Mucosa of descending colon (tissue), 3 donors: ENCODE measurements around the gene MTMR3. TPM values are rescaled to one million over a fixed set of nuclear protein-coding genes. Genes with fewer than 3 reads are reported as not detected.

Source experiments
- ATAC-seq: fragments of 200-7000 bp; cut with Tn5 transposase; one replicate; pipeline ENCODE4 v1.9.1; 2020; ENCODE audit warnings: mild to moderate bottlenecking, moderate library complexity
- DNase-seq, 3 donors: peaks; one replicate each; pipeline ENCODE4 v3.0.0-alpha.2; 2020
- H3K36me3 ChIP-seq: fragments of 200-600 bp; one replicate; pipeline ENCODE4 v1.8.0; 2021; ENCODE audit warnings: low read depth, mild to moderate bottlenecking
- H3K4me1 ChIP-seq: fragments of 200-600 bp; one replicate; pipeline ENCODE4 v1.8.0; 2021; ENCODE audit warnings: low read depth, mild to moderate bottlenecking
- H3K4me3 ChIP-seq: fragments of 200-600 bp; one replicate; pipeline ENCODE4 v1.8.0; 2021; ENCODE audit warnings: mild to moderate bottlenecking
- H3K9me3 ChIP-seq: fragments of 200-600 bp; one replicate; pipeline ENCODE4 v1.8.0; 2021; ENCODE audit warnings: mild to moderate bottlenecking
- CTCF ChIP-seq: fragments of 200-600 bp; IDR thresholded peaks from one replicate; pipeline ENCODE4 v1.8.0; 2022; ENCODE audit warnings: antibody characterized with exemption, mild to moderate bottlenecking
- intact Hi-C, 2 donors: fragments of 100-400 bp; cut with DNase I in 1 of 2; cut with micrococcal nuclease in 1 of 2; formaldehyde crosslinking; loops; one replicate each; pipeline versions ENCODE4 v1.11.0 to v1.11.1; 2022; cut with DNase I, micrococcal nuclease
- total RNA-seq, 3 donors: library from RNA; stranded (reverse); fragmentation: NEBNext Ultra II Directional in 2 of 3; extraction: Animal tissue kit (Norgen Biotek cat#: 25700) in 2 of 3; gene quantifications; one replicate each; pipeline versions ENCODE4 v1.2.1 to v1.2.4, GENCODE V29; 2021 to 2023
- donor health status: DM: no; HTN: no; CAD: no; lungs with moderate emphysema.
- donor health status: DM: no; HTN: no; CAD: no.
- donor health status: DM: no; HTN: yes; CAD: no.

Gene MTMR3
- total RNA-seq, 3 donors from 2014 or later: 47.7 to 59.8 (median 54.4) TPM

GRCh38 chr22:29944339-29944738 is 61.4 kb downstream of the MTMR3 start:
- DNase-seq (no peak), ATAC-seq (no peak)
- intact Hi-C loops: no loop called here
- no peak overlapping the region for H3K4me3 ChIP-seq
- H3K9me3 ChIP-seq: no peaks in the 10 kb centered on the region
- peaks cover 9% of the 10 kb centered on the region for H3K4me1 ChIP-seq
- TF ChIP-seq CTCF: no peak
- no peaks in the 10 kb centered on the region for H3K36me3 ChIP-seq

GRCh38 chr22:29945435-29945834 is 62.5 kb downstream of the MTMR3 start:
- no peak overlapping the region for H3K4me3 ChIP-seq
- intact Hi-C loops: no loop called here

GRCh38 chr22:29946220-29946619 is 63.2 kb downstream of the MTMR3 start:
- Histone ChIP-seq H3K4me1 (peaks cover 9% of the 10 kb centered on the region), H3K36me3 (no peaks in the 10 kb centered on the region), H3K4me3 (no peak overlapping the region), H3K9me3 (no peaks in the 10 kb centered on the region)
- DNase-seq: no peak
- no peak for ATAC-seq
- intact Hi-C loops: no loop called here
- TF ChIP-seq CTCF: no peak

More at GRCh38 chr22:29945435-29945834, 62.5 kb downstream of the MTMR3 start:
- Histone ChIP-seq H3K4me1 (peaks cover 9% of the 10 kb centered on the region), H3K9me3 (no peaks in the 10 kb centered on the region), H3K36me3 (no peaks in the 10 kb centered on the region)
- no peak for TF ChIP-seq CTCF
- no peak for ATAC-seq
- no peak for DNase-seq

- H3K9me3 ChIP-seq: no peaks in the 10 kb centered on the region
- ATAC-seq (no peak), DNase-seq (no peak)
- no peak for TF ChIP-seq CTCF
- no peak overlapping the region for H3K4me3 ChIP-seq
- H3K4me1 ChIP-seq: peaks cover 9% of the 10 kb centered on the region
- H3K36me3 ChIP-seq: no peaks in the 10 kb centered on the region
- intact Hi-C loops: no loop called here
Observed at GRCh38 chr22:29947410-29948384, 64.7 kb downstream of the MTMR3 start.

GRCh38 chr22:29948385-29948769 is 65.4 kb downstream of the MTMR3 start:
- TF ChIP-seq CTCF: no peak
- Histone ChIP-seq H3K4me1 (peaks cover 9% of the 10 kb centered on the region), H3K9me3 (no peaks in the 10 kb centered on the region), H3K4me3 (no peak overlapping the region), H3K36me3 (no peaks in the 10 kb centered on the region)
- DNase-seq (no peak), ATAC-seq (no peak)
- intact Hi-C loops: no loop called here
